GM21576 (cell line): ENCODE measurements around the gene DPPA4.

Experiments used
- ATAC-seq: cut with Tn5 transposase; IDR thresholded peaks from one replicate; pipeline ENCODE4 v1.9.1; 2021; ENCODE audit warnings: mild to moderate bottlenecking, moderate library complexity; ENCODE audit not compliant: unreplicated experiment

Gene DPPA4

GRCh38 chr3:109339714-109340648, 2.6 kb upstream of the DPPA4 start:
- ATAC-seq = no peak

- no peak for ATAC-seq
These were observed 1.9 kb upstream of the DPPA4 start for GRCh38 chr3:109339197-109339596.

GRCh38 chr3:109338322-109338721, 976 bp upstream of the DPPA4 start:
- ATAC-seq = no peak

- ATAC-seq = no peak
These were observed 970 bp downstream of the DPPA4 start for GRCh38 chr3:109336291-109336861.

GRCh38 chr3:109334572-109334971, 2.8 kb downstream of the DPPA4 start:
- ATAC-seq = no peak

GRCh38 chr3:109331692-109332091, 5.7 kb downstream of the DPPA4 start:
- no peak for ATAC-seq

GRCh38 chr3:109330405-109330804, 6.9 kb downstream of the DPPA4 start:
- no peak for ATAC-seq

- no peak for ATAC-seq
These were observed 9.1 kb downstream of the DPPA4 start for GRCh38 chr3:109328202-109328601.

- no peak for ATAC-seq
These were observed 11.7 kb downstream of the DPPA4 start for GRCh38 chr3:109325657-109326056.

- ATAC-seq = no peak
These were observed 12.2 kb downstream of the DPPA4 start for GRCh38 chr3:109325109-109325508.

GRCh38 chr3:109316162-109316730, 21.1 kb downstream of the DPPA4 start, which contains the start of gene DPPA2:
TSS of gene DPPA2 (minus strand) at chr3:109316517. CDS start at chr3:109314542, 1,975 bp downstream.
- ATAC-seq = no peak

GRCh38 chr3:109313061-109313460, 24.3 kb downstream of the DPPA4 start:
- ATAC-seq = no peak

- no peak for ATAC-seq
These were observed 39.9 kb downstream of the DPPA4 start for GRCh38 chr3:109297496-109297895.

GRCh38 chr3:109284071-109284470, 53.3 kb downstream of the DPPA4 start:
- ATAC-seq = no peak

GRCh38 chr3:109278546-109278945, 58.8 kb downstream of the DPPA4 start:
- no peak for ATAC-seq

GRCh38 chr3:109278141-109278540, 59.2 kb downstream of the DPPA4 start:
- no peak for ATAC-seq
